Smooth muscle cell (in vitro differentiated cells): ENCODE data around the gene TSEN34. TPM values are rescaled to one million over a fixed set of nuclear protein-coding genes. Genes with fewer than 3 reads are reported as not detected.

ENCODE experiments used
- DNase-seq: peaks from one replicate; lab custom pipeline; 2025; ENCODE audit not compliant: unreplicated experiment; lab: John Stamatoyannopoulos, UW
- H2AFZ ChIP-seq: fragments of 200-600 bp; sonication (generic); 2 replicates; pipeline ENCODE4 v1.6.0; 2016; ENCODE audit warnings: antibody characterized with exemption, low read depth, mild to moderate bottlenecking
- H3F3A ChIP-seq: fragments of 200-600 bp; sonication (generic); 2 replicates; pipeline ENCODE4 v1.6.0; 2017; ENCODE audit warnings: antibody characterized with exemption, low read depth
- H3K27ac ChIP-seq: fragments of 200-600 bp; sonication (generic); 2 replicates; pipeline ENCODE4 v1.5.1; 2016; ENCODE audit warnings: low read depth, mild to moderate bottlenecking
- H3K27me3 ChIP-seq: fragments of 200-600 bp; sonication (generic); 2 replicates; pipeline ENCODE4 v1.6.1; 2016; ENCODE audit warnings: low read depth, mild to moderate bottlenecking
- H3K36me3 ChIP-seq: fragments of 200-600 bp; sonication (generic); 2 replicates; pipeline ENCODE4 v1.5.1; 2016; ENCODE audit warnings: low read depth
- H3K4me1 ChIP-seq: fragments of 200-600 bp; sonication (generic); 2 replicates; pipeline ENCODE4 v1.5.1; 2016; ENCODE audit warnings: low read depth
- H3K4me2 ChIP-seq: fragments of 200-600 bp; sonication (generic); 2 replicates; pipeline ENCODE4 v1.6.0; 2016; ENCODE audit warnings: mild to moderate bottlenecking
- H3K4me3 ChIP-seq: fragments of 200-600 bp; sonication (generic); 2 replicates; pipeline ENCODE4 v1.5.1; 2016; ENCODE audit warnings: mild to moderate bottlenecking
- H3K79me2 ChIP-seq: fragments of 200-600 bp; sonication (generic); 2 replicates; pipeline ENCODE4 v1.6.0; 2016; ENCODE audit warnings: low read depth, mild to moderate bottlenecking
- H3K9ac ChIP-seq: fragments of 200-600 bp; sonication (generic); 2 replicates; pipeline ENCODE4 v1.6.0; 2016; ENCODE audit warnings: low read depth
- H3K9me3 ChIP-seq: fragments of 200-600 bp; sonication (generic); replicated peaks from 2 replicates; pipeline ENCODE4 v1.5.1; 2016; ENCODE audit warnings: low read depth
- H4K20me1 ChIP-seq: fragments of 200-600 bp; sonication (generic); 2 replicates; pipeline ENCODE4 v1.6.0; 2016; ENCODE audit warnings: low read depth
- CTCF ChIP-seq: fragments of 200-600 bp; sonication (generic); IDR thresholded peaks from 2 replicates; pipeline ENCODE4 v1.5.1; 2017; ENCODE audit warnings: borderline replicate concordance, mild to moderate bottlenecking, antibody characterized with exemption; ENCODE audit not compliant: insufficient read depth, poor library complexity, severe bottlenecking
- WGBS: methylation state at CpG from one replicate; pipeline ENCODE4 v1.1.7; 2016; ENCODE audit warnings: low lambda C conversion rate; 5-methylcytosine and 5-hydroxymethylcytosine counted together
- polyA plus RNA-seq: library from polyadenylated mRNA; unstranded; fragments of >200 nt; fragmentation: Nextera tagmentation; extraction: Ambion mirVana; gene quantifications from 2 replicates; pipeline ENCODE4 v1.2.1, GENCODE V29; 2016
- total RNA-seq: library from RNA; depleted of rRNA; stranded (reverse); fragments of >200 nt; gene quantifications from 2 replicates; pipeline ENCODE4 v1.2.3, GENCODE V29; 2014

TSEN34 gene
- total and polyA plus RNA-seq, 2 experiments from 2014 or later, result 45.8 to 79.5 TPM

- no peak for TF ChIP-seq CTCF
- no peak for DNase-seq
These were observed 38.1 kb upstream of the TSEN34 start for GRCh38 chr19:54152878-54153524.

DNA sequence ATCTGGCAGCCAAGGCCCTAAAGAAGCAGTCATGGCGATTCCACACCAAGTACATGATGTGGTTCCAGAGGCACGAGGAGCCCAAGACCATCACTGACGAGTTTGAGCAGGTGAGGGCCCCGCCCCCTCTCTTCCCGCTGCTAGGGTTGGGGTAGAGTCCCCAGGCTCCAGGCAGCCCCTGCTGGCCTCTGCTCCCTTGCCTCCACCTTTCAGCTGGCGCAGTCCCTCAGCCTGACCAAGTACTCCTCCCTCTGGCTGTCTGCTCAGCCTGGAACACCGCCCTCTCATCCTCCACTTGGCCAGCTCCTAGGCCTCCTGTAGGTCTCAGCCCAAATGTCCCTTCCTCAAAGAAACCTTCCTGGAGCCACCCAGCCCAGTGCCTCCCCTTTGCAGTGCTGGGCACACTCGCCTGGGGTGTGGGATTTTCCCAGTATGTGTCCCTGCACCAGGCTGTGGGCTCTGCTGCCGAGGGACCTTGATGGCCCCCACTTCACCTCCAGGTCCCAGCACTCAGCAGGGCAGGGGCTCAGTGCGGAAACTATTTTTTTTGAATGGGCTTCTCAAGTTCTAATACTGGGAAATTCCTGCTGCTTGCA, 37.3 kb upstream of the TSEN34 start:
- no peaks in the 10 kb centered on the region for H3K36me3 ChIP-seq

More at GRCh38 chr19:54152878-54153524, 38.1 kb upstream of the TSEN34 start:
- 94% methylated on average over 13 of the region's 25 CpGs for WGBS
- H3F3A ChIP-seq, result peaks cover 26% of the 10 kb centered on the region
- no peak overlapping the region for H3K9ac ChIP-seq
- no peaks in the 10 kb centered on the region for H3K9me3 ChIP-seq
- H3K79me2 ChIP-seq, result no peaks in the 10 kb centered on the region
- H3K27ac ChIP-seq, result no peak overlapping the region
- no peak overlapping the region for H3K4me3 ChIP-seq
- H3K4me2 ChIP-seq, result no peak overlapping the region
- H2AFZ ChIP-seq, result no peak overlapping the region
- H3K27me3 ChIP-seq, result no peaks in the 10 kb centered on the region
- no peaks in the 10 kb centered on the region for H3K4me1 ChIP-seq
- no peaks in the 10 kb centered on the region for H3K36me3 ChIP-seq
- H4K20me1 ChIP-seq, result peaks cover 9% of the 10 kb centered on the region

DNA sequence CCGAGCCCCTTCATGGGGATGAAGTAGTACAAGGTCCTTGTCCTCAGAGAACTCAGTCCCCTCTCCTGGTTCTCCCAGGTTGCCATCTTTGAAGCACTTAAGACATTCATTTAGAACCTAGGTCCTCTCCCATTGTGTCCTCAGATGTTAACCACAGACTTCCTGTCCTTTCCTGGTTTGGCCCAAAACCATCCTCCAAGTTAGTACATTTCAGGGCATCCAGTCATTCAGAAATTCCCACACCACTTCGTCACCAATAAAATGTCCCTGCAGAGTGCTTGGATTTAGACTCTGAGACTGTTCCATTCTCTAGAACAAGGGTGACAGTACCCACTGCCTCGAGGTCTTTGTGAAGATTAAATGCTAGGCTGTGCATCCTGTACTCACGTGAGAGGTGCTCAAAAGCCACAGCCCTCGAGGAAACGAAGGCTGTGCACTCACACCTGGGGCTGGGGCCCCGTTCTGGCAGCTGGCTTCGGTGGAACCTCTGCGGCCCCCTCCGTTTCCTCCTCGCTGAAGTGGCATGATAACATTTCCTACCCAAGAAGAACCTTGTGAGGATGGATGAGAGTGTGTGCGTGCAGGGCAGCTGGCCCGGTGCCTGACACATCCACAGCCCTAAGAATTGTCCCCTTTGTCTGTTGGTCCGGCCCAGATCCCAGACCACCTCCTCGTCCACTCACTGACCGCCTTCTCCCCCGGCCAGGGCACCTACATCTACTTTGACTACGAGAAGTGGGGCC, 36.3 kb upstream of the TSEN34 start:
- Histone ChIP-seq H3K4me2 (no peak overlapping the region), H3K9ac (no peak overlapping the region), H3K27ac (no peak overlapping the region), H3F3A (peaks cover 29% of the 10 kb centered on the region), H3K36me3 (no peaks in the 10 kb centered on the region), H3K4me3 (no peak overlapping the region), H3K79me2 (peaks cover 6% of the 10 kb centered on the region), H4K20me1 (peaks cover 9% of the 10 kb centered on the region), H3K4me1 (peaks cover 8% of the 10 kb centered on the region), H3K9me3 (no peaks in the 10 kb centered on the region), H2AFZ (no peak overlapping the region), H3K27me3 (no peaks in the 10 kb centered on the region)
- 92% methylated on average over 18 of the region's 18 CpGs for WGBS
- TF ChIP-seq CTCF, result no peak
- no peak for DNase-seq

More for the DNA sequence above, 37.3 kb upstream of the TSEN34 start:
- H3F3A ChIP-seq, result peaks cover 29% of the 10 kb centered on the region
- no peak overlapping the region for H2AFZ ChIP-seq
- H3K4me3 ChIP-seq, result no peak overlapping the region
- H3K27me3 ChIP-seq, result no peaks in the 10 kb centered on the region
- H3K9me3 ChIP-seq, result no peaks in the 10 kb centered on the region
- no peak for DNase-seq
- peaks cover 9% of the 10 kb centered on the region for H4K20me1 ChIP-seq
- no peak for TF ChIP-seq CTCF
- no peak overlapping the region for H3K4me2 ChIP-seq
- peaks cover 6% of the 10 kb centered on the region for H3K4me1 ChIP-seq
- 96% methylated on average over 10 of the region's 10 CpGs for WGBS
- H3K27ac ChIP-seq, result peak overlapping the region; percentile 4
- no peak overlapping the region for H3K9ac ChIP-seq
- peaks cover 6% of the 10 kb centered on the region for H3K79me2 ChIP-seq
